22Rv1 (cell line): Measurements from ENCODE around the gene KDM4C.

ENCODE experiments used
- CTCF ChIP-seq: fragments of 450-650 bp; IDR thresholded peaks from 2 replicates; pipeline ENCODE4 v1.5.1; 2017; ENCODE audit warnings: mild to moderate bottlenecking
- ZFX ChIP-seq: fragments of 450-650 bp; IDR thresholded peaks from 2 replicates; pipeline ENCODE4 v1.6.1; 2017; ENCODE audit warnings: antibody characterized with exemption, borderline replicate concordance

- TF ChIP-seq CTCF (no peak), ZFX (no peak)
Observed at GRCh38 chr9:7037176-7037575, 279.4 kb downstream of the KDM4C start.
